ENCODE data around the gene PTPRM. TPM values are rescaled to one million over a fixed set of nuclear protein-coding genes. Genes with fewer than 3 reads are reported as not detected.

PTPRM gene
- polyA plus RNA-seq, 4 donors, result 2.2 to 31.4 (median 18.1) TPM

DNA sequence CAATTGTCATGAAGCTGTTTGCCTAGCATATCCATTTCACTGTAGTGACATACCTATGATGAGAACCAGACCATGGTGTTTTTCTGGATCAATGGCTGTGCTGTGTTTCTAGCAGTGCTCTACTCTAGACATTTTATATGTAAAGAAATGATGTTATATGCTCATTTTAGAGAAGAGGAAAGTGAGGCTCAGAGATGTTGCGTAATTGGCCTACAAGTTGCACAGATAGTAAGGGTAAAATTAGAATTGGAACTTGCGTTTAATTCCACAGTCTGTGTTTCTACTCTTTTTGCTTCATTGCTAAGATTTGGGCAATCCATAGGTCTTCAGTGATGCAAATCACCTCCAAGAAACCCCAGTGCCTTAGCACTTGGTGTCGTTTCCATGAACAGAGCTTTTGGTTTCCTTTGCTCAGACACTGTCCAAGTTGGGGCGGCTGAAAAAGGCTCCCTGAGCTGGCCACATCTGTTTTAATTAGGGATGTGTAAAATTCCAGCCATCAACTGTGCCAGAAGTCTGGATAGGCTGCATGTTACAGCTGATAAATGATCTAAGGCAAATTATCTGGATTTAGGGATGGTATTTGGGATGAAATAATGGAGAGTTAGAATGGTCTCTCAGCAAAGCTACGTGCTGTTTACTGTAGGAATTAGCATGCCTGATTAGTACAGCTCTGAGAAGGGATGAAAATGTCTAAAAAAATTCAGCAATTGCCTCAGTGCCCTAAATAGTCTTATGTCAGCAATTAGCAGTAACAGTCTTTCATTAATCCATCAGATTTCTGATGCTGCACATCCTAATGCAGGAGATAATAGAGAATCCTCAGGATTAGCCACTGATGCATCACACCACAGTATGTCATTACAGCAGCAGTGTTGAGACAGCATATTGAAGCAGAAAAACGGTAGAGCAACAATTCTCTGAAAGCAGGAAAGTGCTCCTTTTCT, 65.3 kb downstream of the PTPRM start:
- Histone ChIP-seq H3K4me3 (ENCODE audit: low read depth in 1 of 3, low read length in 3 of 3) (no peak overlapping the region), H3K27me3 (ENCODE audit: control insufficient read depth in 3 of 3, insufficient read depth in 3 of 3, low read length in 3 of 3) (no peaks in the 10 kb centered on the region), H3K4me1 (ENCODE audit: control insufficient read depth in 3 of 3, insufficient read depth in 2 of 3, low read depth in 1 of 3, low read length in 2 of 3) (no peaks in the 10 kb centered on the region), H3K9me3 (ENCODE audit: control insufficient read depth in 2 of 2, insufficient read depth in 1 of 2, low read depth in 1 of 2, low read length in 1 of 2) (no peaks in the 10 kb centered on the region), H3K27ac (ENCODE audit: low read depth in 1 of 3, low read length in 2 of 3) (no peak overlapping the region), H3K36me3 (ENCODE audit: control insufficient read depth in 3 of 3, insufficient read depth in 2 of 3, low read depth in 1 of 3, low read length in 3 of 3) (no peaks in the 10 kb centered on the region)
- DNase-seq (no peak), FAIRE-seq (no peak)
- WGBS, 3 donors, result 75 to 85% (median 84%) methylated on average over 6 of the region's 6 CpGs

DNA sequence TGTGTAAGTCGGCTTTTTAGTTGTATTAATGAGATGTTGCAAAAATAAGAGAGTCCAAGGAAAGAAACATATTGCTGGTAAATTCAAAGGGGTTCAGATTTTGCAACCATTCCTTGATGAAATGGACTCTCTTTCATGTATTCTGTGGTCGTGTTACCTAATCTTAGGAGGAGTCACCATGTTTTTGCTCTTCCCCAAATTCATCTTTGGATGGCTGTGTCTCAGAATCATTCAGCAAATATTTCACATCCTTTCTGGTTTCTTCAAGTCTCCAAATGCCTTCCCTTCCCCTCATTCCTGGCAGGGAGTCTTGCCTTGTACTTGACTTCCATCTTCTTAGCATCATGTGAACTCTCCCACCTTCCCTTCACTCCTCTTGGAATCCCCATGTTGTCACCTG, 66.1 kb downstream of the PTPRM start:
- H3K4me3 ChIP-seq (ENCODE audit: low read depth in 1 of 3, low read length in 3 of 3), result no peak overlapping the region
- no peaks in the 10 kb centered on the region for H3K9me3 ChIP-seq (ENCODE audit: control insufficient read depth in 2 of 2, insufficient read depth in 1 of 2, low read depth in 1 of 2, low read length in 1 of 2)
- FAIRE-seq (no peak), DNase-seq (no peak)
- no peaks in the 10 kb centered on the region for H3K36me3 ChIP-seq (ENCODE audit: control insufficient read depth in 3 of 3, insufficient read depth in 2 of 3, low read depth in 1 of 3, low read length in 3 of 3)
- H3K27ac ChIP-seq (ENCODE audit: low read depth in 1 of 3, low read length in 2 of 3), result no peak overlapping the region
- 70 to 77% (median 72%) methylated on average over 2 of the region's 2 CpGs for WGBS, 3 donors
- no peaks in the 10 kb centered on the region for H3K27me3 ChIP-seq (ENCODE audit: control insufficient read depth in 3 of 3, insufficient read depth in 3 of 3, low read length in 3 of 3)
- H3K4me1 ChIP-seq (ENCODE audit: control insufficient read depth in 3 of 3, insufficient read depth in 2 of 3, low read depth in 1 of 3, low read length in 2 of 3), result no peaks in the 10 kb centered on the region

- Histone ChIP-seq H3K4me3 (ENCODE audit: low read depth in 1 of 3, low read length in 3 of 3) (peak overlapping the region in 1 of 3 donors; percentile 6), H3K9me3 (ENCODE audit: control insufficient read depth in 2 of 2, insufficient read depth in 1 of 2, low read depth in 1 of 2, low read length in 1 of 2) (no peaks in the 10 kb centered on the region), H3K4me1 (ENCODE audit: control insufficient read depth in 3 of 3, insufficient read depth in 2 of 3, low read depth in 1 of 3, low read length in 2 of 3) (no peaks in the 10 kb centered on the region), H3K36me3 (ENCODE audit: control insufficient read depth in 3 of 3, insufficient read depth in 2 of 3, low read depth in 1 of 3, low read length in 3 of 3) (no peaks in the 10 kb centered on the region), H3K27me3 (ENCODE audit: control insufficient read depth in 3 of 3, insufficient read depth in 3 of 3, low read length in 3 of 3) (no peaks in the 10 kb centered on the region), H3K27ac (ENCODE audit: low read depth in 1 of 3, low read length in 2 of 3) (no peak overlapping the region)
- 83 to 88% (median 88%) methylated on average over 1 of the region's 1 CpG for WGBS, 3 donors
- FAIRE-seq, result no peak
- no peak for DNase-seq
These were observed 68.8 kb downstream of the PTPRM start for GRCh38 chr18:7635948-7636347.

DNA sequence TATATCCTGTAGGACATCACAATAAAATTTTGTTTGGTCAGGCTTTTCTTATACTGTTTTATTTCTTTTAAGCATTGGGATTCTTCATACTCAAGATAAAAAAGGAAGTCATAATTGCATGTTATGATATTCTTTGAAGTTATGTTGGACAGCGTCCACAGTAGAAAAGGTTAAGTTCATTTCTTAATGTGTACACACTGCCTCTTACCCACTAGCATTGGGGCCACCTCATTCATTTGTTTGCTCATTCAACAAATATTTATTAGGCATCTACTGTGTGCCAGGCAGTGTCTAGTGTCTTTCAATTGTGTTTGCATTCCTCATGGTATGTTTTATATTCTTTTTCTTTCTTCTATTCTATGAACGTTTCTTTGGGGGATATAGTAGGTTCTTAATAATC, 70.2 kb downstream of the PTPRM start:
- 47 to 58% (median 52%) methylated on average over 2 of the region's 2 CpGs for WGBS, 3 donors
- H3K9me3 ChIP-seq (ENCODE audit: control insufficient read depth in 2 of 2, insufficient read depth in 1 of 2, low read depth in 1 of 2, low read length in 1 of 2), result no peaks in the 10 kb centered on the region
- DNase-seq (no peak), FAIRE-seq (no peak)
- no peak overlapping the region for H3K27ac ChIP-seq (ENCODE audit: low read depth in 1 of 3, low read length in 2 of 3)
- no peaks in the 10 kb centered on the region for H3K27me3 ChIP-seq (ENCODE audit: control insufficient read depth in 3 of 3, insufficient read depth in 3 of 3, low read length in 3 of 3)
- H3K4me1 ChIP-seq (ENCODE audit: control insufficient read depth in 3 of 3, insufficient read depth in 2 of 3, low read depth in 1 of 3, low read length in 2 of 3), result no peaks in the 10 kb centered on the region
- no peak overlapping the region for H3K4me3 ChIP-seq (ENCODE audit: low read depth in 1 of 3, low read length in 3 of 3)
- H3K36me3 ChIP-seq (ENCODE audit: control insufficient read depth in 3 of 3, insufficient read depth in 2 of 3, low read depth in 1 of 3, low read length in 3 of 3), result no peaks in the 10 kb centered on the region

DNA sequence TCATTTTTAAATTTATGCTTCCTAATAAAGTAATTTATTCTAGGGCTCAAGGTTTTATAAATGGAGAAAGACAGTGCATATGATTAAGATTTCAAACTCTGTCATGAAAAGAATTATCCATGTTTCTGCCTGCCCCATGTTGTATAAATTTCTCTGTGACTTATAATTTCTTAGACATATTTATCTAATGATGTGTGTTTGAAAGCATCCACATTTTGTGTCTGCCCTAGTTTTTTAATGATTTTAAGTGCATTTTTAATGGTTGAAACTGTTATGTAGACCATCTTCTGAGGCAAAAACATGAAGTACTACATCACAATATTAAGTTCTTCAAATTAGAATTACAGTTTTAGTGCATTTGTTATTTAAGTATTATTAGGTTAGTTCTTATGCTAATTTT, 71.2 kb downstream of the PTPRM start:
- no peak overlapping the region for H3K27ac ChIP-seq (ENCODE audit: low read depth in 1 of 3, low read length in 2 of 3)
- no peaks in the 10 kb centered on the region for H3K36me3 ChIP-seq (ENCODE audit: control insufficient read depth in 3 of 3, insufficient read depth in 2 of 3, low read depth in 1 of 3, low read length in 3 of 3)
- no peak for FAIRE-seq
- no peaks in the 10 kb centered on the region for H3K9me3 ChIP-seq (ENCODE audit: control insufficient read depth in 2 of 2, insufficient read depth in 1 of 2, low read depth in 1 of 2, low read length in 1 of 2)
- H3K4me3 ChIP-seq (ENCODE audit: low read depth in 1 of 3, low read length in 3 of 3), result no peak overlapping the region
- DNase-seq, result no peak
- H3K27me3 ChIP-seq (ENCODE audit: control insufficient read depth in 3 of 3, insufficient read depth in 3 of 3, low read length in 3 of 3), result no peaks in the 10 kb centered on the region
- H3K4me1 ChIP-seq (ENCODE audit: control insufficient read depth in 3 of 3, insufficient read depth in 2 of 3, low read depth in 1 of 3, low read length in 2 of 3), result no peaks in the 10 kb centered on the region

DNA sequence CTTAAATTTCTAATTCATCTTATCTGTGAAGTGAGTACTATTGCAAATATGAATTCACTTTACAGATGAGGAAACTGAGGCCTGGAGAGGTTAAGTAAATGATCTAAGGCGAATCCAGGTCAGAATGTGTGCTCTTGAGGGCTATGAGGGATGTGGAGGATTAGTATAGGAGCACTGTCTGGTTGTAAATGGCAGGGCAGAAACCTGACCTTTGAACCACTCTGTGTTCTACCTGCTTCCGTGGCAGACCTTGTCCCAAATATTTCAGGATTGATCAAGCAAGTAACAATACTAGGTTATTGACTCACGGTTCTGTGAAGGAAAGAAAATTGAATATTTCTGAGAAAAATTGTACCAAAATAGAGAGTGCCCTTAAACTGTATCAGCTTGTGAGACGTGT, 74.7 kb downstream of the PTPRM start:
- Histone ChIP-seq H3K4me3 (ENCODE audit: low read depth in 1 of 3, low read length in 3 of 3) (no peak overlapping the region), H3K9me3 (ENCODE audit: control insufficient read depth in 2 of 2, insufficient read depth in 1 of 2, low read depth in 1 of 2, low read length in 1 of 2) (no peaks in the 10 kb centered on the region), H3K27me3 (ENCODE audit: control insufficient read depth in 3 of 3, insufficient read depth in 3 of 3, low read length in 3 of 3) (no peaks in the 10 kb centered on the region), H3K27ac (ENCODE audit: low read depth in 1 of 3, low read length in 2 of 3) (no peak overlapping the region), H3K4me1 (ENCODE audit: control insufficient read depth in 3 of 3, insufficient read depth in 2 of 3, low read depth in 1 of 3, low read length in 2 of 3) (no peaks in the 10 kb centered on the region), H3K36me3 (ENCODE audit: control insufficient read depth in 3 of 3, insufficient read depth in 2 of 3, low read depth in 1 of 3, low read length in 3 of 3) (no peaks in the 10 kb centered on the region)
- FAIRE-seq, result no peak
- WGBS, 3 donors, result 55 to 73% (median 60%) methylated on average over 4 of the region's 4 CpGs
- peak in 1 of 2 donors; percentile 23 for DNase-seq

DNA sequence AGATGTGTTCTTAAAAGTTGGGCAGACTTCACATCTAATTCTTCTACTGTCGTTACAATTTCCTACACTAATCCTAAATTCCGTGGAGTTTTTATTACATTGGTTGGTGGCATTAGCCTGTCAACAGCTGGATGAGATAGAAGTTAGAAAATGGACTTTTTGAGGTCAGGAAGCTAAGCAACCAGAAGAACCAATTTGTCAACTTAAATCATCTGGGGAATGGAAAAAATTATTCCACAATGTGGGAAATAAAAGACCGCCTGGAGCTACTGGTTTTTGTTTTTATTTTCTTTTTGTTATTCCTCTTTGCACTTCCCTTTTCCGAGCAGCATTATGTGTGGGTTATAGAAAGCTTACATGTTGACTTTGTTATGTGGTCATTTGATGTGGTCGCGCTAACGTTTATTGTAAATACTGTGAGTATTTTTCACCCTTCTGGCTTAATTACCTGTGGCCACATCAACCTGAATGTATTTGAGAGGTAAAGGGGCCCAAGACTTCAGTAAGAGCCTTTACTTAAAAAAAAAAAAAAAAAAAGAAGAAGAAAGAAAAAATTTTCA, 75.3 kb downstream of the PTPRM start:
- Histone ChIP-seq H3K36me3 (ENCODE audit: control insufficient read depth in 3 of 3, insufficient read depth in 2 of 3, low read depth in 1 of 3, low read length in 3 of 3) (no peaks in the 10 kb centered on the region), H3K27ac (ENCODE audit: low read depth in 1 of 3, low read length in 2 of 3) (no peak overlapping the region), H3K4me3 (ENCODE audit: low read depth in 1 of 3, low read length in 3 of 3) (no peak overlapping the region), H3K9me3 (ENCODE audit: control insufficient read depth in 2 of 2, insufficient read depth in 1 of 2, low read depth in 1 of 2, low read length in 1 of 2) (no peaks in the 10 kb centered on the region), H3K4me1 (ENCODE audit: control insufficient read depth in 3 of 3, insufficient read depth in 2 of 3, low read depth in 1 of 3, low read length in 2 of 3) (no peaks in the 10 kb centered on the region), H3K27me3 (ENCODE audit: control insufficient read depth in 3 of 3, insufficient read depth in 3 of 3, low read length in 3 of 3) (no peaks in the 10 kb centered on the region)
- DNase-seq, result no peak
- 72 to 91% (median 87%) methylated on average over 7 of the region's 7 CpGs for WGBS, 3 donors
- FAIRE-seq, result no peak

DNA sequence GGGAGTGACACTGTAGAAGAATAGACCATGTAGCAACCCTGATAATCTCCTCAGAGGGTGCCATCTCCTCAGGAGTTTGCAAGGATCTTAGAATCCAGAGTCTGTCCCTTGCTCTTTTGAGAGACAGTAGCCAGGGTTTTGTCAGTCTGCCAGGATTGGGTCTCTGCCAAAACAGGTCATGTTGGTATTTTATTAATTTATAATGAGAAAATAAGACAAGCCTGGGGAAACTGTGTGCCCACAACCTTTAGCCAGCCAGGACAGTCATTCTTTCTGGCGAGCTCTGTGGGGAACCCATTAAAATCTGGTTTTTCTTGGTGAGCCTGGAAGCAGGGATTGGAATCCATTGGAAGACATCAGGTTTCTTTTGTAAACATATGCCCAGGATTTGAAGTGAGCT, 78.6 kb downstream of the PTPRM start:
- Histone ChIP-seq H3K36me3 (ENCODE audit: control insufficient read depth in 3 of 3, insufficient read depth in 2 of 3, low read depth in 1 of 3, low read length in 3 of 3) (no peaks in the 10 kb centered on the region), H3K4me3 (ENCODE audit: low read depth in 1 of 3, low read length in 3 of 3) (no peak overlapping the region), H3K4me1 (ENCODE audit: control insufficient read depth in 3 of 3, insufficient read depth in 2 of 3, low read depth in 1 of 3, low read length in 2 of 3) (no peaks in the 10 kb centered on the region), H3K27ac (ENCODE audit: low read depth in 1 of 3, low read length in 2 of 3) (no peak overlapping the region), H3K9me3 (ENCODE audit: control insufficient read depth in 2 of 2, insufficient read depth in 1 of 2, low read depth in 1 of 2, low read length in 1 of 2) (no peaks in the 10 kb centered on the region), H3K27me3 (ENCODE audit: control insufficient read depth in 3 of 3, insufficient read depth in 3 of 3, low read length in 3 of 3) (no peaks in the 10 kb centered on the region)
- WGBS, 3 donors, result 11 to 55% (median 44%) methylated on average over 1 of the region's 1 CpG
- DNase-seq, result no peak
- no peak for FAIRE-seq
